Kidney epithelial cell (primary cell): ENCODE measurements around the gene PPP1R14B. TPM values are rescaled to one million over a fixed set of nuclear protein-coding genes. Genes with fewer than 3 reads are reported as not detected.

ENCODE experiments used
- DNase-seq: peaks from one replicate; pipeline ENCODE4 v3.0.0-alpha.2; 2010; ENCODE audit warnings: low read depth
- H3K27me3 ChIP-seq: 2 replicates; pipeline ENCODE4 v1.6.0; 2011; ENCODE audit warnings: low read length; ENCODE audit not compliant: control insufficient read depth, insufficient read depth
- H3K36me3 ChIP-seq: 2 replicates; pipeline ENCODE4 v1.5.1; 2011; ENCODE audit warnings: low read length; ENCODE audit not compliant: control insufficient read depth, insufficient read depth
- H3K4me3 ChIP-seq: 2 replicates; pipeline ENCODE4 v1.5.1; 2011; ENCODE audit warnings: low read depth, mild to moderate bottlenecking, control low read depth, low read length
- total RNA-seq: library from RNA; depleted of rRNA; stranded (reverse); fragments of >200 nt; gene quantifications from 2 replicates; pipeline ENCODE4 v1.2.3, GENCODE V29; 2015
- TF ChIP-seq, protein P1 (sequence below): IDR thresholded peaks from 2 replicates; pipeline ENCODE4 v1.5.1; 2011; ENCODE audit warnings: mild to moderate bottlenecking, moderate library complexity, low read length, control low read depth, inconsistent platforms; ENCODE audit not compliant: insufficient read depth, poor library complexity, severe bottlenecking

PPP1R14B gene
- total RNA-seq, 1 donor from 2014 or later: 599 TPM

DNA sequence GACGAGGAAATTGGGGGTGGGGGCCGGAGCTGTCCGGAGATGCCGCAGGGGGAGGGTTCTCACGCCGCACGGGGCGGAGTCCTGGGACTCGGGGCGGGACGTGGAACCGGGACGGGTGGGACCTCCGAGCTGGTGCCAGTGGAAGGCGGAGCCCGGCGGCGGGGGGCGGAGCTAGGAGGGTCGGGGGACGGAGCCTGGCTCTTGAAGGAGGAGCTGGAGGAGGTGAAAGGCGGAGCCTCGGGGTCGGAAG is 5.6 kb downstream of the PPP1R14B start:
- no peak for DNase-seq

DNA sequence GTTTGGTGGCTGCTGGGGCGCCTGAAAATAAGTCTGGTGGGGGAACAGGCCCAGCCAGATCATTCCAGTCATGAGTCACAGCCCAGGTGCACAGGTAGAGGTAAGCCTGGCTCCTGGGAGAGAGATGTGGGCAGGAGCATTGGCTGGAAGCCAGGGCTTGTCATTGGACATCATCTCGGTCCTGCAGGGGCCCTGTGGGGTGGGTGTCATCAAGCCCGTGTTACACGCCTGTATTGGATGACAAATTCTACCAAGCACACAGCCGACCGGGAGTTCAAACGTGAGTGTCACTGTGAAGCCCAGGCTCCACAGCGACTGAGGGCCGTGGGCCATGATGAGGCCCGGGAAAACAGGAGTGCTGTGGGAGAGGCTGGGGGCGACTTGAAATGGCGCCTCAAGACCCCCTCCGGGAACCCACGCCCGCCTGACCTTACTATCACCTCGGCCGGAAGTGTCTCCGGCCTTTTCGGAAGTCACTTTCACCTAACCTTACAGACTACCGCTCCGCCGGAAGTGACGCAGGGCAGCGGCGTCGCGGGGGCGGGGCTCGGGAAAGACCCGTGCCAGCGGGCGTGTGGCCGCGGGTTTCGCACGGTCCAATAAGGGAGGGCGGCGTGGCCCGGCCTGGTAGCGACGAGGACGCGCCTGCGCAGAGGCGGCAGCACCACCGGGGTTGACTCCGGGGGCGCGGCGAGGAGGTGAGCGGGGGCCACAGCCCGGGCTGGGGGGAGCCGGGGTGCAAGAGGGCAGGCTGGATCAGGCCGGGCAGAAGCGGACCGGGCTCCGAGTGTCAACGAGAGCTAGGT is 6.1 kb downstream of the PPP1R14B start, which contains the start of gene FKBP2:
Gene FKBP2 (plus strand): TSS at position 661 of the 806 bp plus-strand sequence. CDS start 1,293 bp downstream, outside the sequence.
- Histone ChIP-seq H3K4me3 (peak within 1 kb of the TSS; percentile 87), H3K36me3 (peaks cover 3% of the 10 kb centered on the region), H3K27me3 (no peaks in the 10 kb centered on the region)
- DNase-seq: peak; percentile 71
- TF ChIP-seq, protein P1, sequence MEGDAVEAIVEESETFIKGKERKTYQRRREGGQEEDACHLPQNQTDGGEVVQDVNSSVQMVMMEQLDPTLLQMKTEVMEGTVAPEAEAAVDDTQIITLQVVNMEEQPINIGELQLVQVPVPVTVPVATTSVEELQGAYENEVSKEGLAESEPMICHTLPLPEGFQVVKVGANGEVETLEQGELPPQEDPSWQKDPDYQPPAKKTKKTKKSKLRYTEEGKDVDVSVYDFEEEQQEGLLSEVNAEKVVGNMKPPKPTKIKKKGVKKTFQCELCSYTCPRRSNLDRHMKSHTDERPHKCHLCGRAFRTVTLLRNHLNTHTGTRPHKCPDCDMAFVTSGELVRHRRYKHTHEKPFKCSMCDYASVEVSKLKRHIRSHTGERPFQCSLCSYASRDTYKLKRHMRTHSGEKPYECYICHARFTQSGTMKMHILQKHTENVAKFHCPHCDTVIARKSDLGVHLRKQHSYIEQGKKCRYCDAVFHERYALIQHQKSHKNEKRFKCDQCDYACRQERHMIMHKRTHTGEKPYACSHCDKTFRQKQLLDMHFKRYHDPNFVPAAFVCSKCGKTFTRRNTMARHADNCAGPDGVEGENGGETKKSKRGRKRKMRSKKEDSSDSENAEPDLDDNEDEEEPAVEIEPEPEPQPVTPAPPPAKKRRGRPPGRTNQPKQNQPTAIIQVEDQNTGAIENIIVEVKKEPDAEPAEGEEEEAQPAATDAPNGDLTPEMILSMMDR: no peak

More for the DNA sequence above, 5.6 kb downstream of the PPP1R14B start:
- Histone ChIP-seq H3K27me3 (no peaks in the 10 kb centered on the region), H3K36me3 (peaks cover 3% of the 10 kb centered on the region), H3K4me3 (peak overlapping the region; percentile 58)
- TF ChIP-seq, protein P1: no peak

DNA sequence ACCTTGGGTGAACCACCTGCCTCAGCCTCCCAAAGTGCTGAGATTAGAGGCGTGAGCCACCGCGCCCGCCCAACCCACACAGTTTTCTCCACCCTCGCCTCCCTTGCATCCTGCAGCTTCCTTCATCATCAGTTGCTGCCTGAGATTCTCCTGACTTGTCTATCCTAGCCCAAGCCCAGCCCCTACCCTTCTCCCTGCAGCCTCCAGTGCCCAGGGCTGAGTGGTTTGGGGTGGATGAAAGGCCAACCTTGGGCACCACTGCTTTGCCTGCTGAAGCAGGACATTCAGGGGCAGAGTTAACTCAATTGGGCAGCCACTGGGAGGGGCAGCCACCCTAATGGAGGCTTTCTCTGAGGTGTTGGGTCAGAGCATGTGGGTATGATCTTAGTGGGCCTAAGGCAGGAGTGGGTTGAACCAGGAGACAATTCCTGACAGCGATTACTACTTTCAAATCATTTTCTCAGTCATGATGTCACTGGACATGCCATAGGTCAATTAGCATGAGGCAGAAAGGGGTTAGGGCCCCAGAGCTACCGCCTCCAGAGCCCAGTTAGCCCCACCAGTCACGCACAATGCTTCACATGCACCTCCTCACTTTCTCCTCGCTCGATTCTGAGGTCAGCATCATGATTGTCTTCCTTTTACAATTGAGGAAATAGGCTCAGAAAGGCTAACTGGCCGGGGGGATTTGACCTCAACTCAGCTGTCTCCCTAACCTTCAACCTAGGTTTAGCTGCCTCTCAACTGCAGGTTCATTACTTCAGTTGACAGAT is 6.9 kb downstream of the PPP1R14B start:
- Histone ChIP-seq H3K27me3 (no peaks in the 10 kb centered on the region), H3K36me3 (peaks cover 3% of the 10 kb centered on the region), H3K4me3 (peak overlapping the region; percentile 58)
- no peak for DNase-seq
- TF ChIP-seq, protein P1: no peak

DNA sequence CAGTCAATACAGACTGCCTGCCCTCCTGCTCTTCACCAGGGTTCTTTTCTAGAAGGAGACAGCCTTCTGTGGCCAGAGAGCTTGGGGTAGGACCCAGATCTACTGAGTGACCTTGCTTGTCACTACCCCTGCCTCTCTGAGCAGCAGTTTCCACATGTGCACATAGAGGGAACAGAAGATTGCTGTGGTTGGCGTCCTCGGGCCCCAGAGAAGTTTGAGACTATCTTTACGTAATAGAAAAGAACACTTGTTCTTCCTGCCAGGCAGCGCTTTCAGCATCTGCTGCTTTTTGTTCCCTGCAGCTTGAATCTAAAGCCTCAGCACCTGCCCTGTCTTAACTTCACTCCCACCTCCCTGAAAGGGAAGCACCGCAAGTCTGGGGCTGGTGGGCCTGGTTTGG is 7.7 kb downstream of the PPP1R14B start:
- peaks cover 3% of the 10 kb centered on the region for H3K36me3 ChIP-seq
- TF ChIP-seq, protein P1: no peak
- H3K4me3 ChIP-seq: no peak overlapping the region
- no peak for DNase-seq
- no peaks in the 10 kb centered on the region for H3K27me3 ChIP-seq

GRCh38 chr11:64238076-64238475 is 8.7 kb downstream of the PPP1R14B start:
- no peak overlapping the region for H3K4me3 ChIP-seq
- TF ChIP-seq, protein P1: no peak
- no peaks in the 10 kb centered on the region for H3K27me3 ChIP-seq
- no peak for DNase-seq
- no peaks in the 10 kb centered on the region for H3K36me3 ChIP-seq
